ENCODE measurements around the gene MRGPRX4. TPM values are rescaled to one million over a fixed set of nuclear protein-coding genes. Genes with fewer than 3 reads are reported as not detected.
"Not testable (repeated sequence)": the region's sequence is repeated elsewhere in the genome, so short reads cannot be mapped to it uniquely, and the experiment has no call there.

Gene MRGPRX4
- total RNA-seq (not detected), polyA plus RNA-seq (not detected)
- long read RNA-seq, donor 1 = 0 reads
- long read RNA-seq, donor 2 = 0 reads
- long read RNA-seq, donor 3 = 0 reads
- long read RNA-seq, donor 4 = 0 reads

GRCh38 chr11:18172666-18173065 is at the start of gene MRGPRX4:
TSS of gene MRGPRX4 (plus strand) at chr11:18172837. CDS start at chr11:18173257, 420 bp downstream.
- H3K27me3 ChIP-seq (ENCODE audit: control insufficient read depth, insufficient read depth) = no peaks in the 10 kb centered on the region
- no peaks in the 10 kb centered on the region for H3K9me3 ChIP-seq (ENCODE audit: control insufficient read depth, low read length)
- intact Hi-C loops (cut with DNase I) = no loop called here
- no peak for DNase-seq
- no peak for ATAC-seq
- no peak within 1 kb of the TSS for H3K4me3 ChIP-seq (ENCODE audit: low read length)
- H3K27ac ChIP-seq (ENCODE audit: low read length) = no peak within 1 kb of the TSS
- no peaks in the 10 kb centered on the region for H3K4me1 ChIP-seq (ENCODE audit: control insufficient read depth, insufficient read depth, low read length)
- WGBS = 71% methylated on average over 3 of the region's 3 CpGs

DNA sequence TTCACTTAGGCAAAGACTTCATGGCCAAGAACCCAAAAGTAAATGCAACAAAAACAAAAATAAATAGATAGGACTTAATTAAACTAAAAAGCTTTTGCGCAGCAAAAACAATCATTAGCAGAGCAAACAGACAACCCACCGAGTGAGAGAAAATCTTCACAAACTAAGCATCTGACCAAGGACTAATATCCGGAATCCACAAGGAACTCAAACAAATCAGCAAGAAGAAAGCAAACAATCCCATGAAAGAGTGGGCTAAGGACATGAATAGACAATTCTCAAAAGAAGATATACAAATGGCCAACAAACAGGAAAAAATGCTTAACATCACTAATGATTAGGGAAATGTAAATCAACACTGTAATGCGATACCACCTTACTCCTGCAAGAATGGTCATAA is 41.5 kb upstream of the MRGPRX4 start:
- H3K27me3 ChIP-seq (ENCODE audit: control insufficient read depth, insufficient read depth); intact Hi-C loops (cut with DNase I); H3K27ac ChIP-seq (ENCODE audit: low read length); H3K9me3 ChIP-seq (ENCODE audit: control insufficient read depth, low read length); DNase-seq; H3K4me3 ChIP-seq (ENCODE audit: low read length); H3K4me1 ChIP-seq (ENCODE audit: control insufficient read depth, insufficient read depth, low read length); ATAC-seq: not testable (repeated sequence)
- 92% methylated on average over 4 of the region's 4 CpGs for WGBS

- Histone ChIP-seq H3K4me3 (ENCODE audit: low read length) (no peak within 1 kb of the TSS), H3K27ac (ENCODE audit: low read length) (no peak within 1 kb of the TSS), H3K9me3 (ENCODE audit: control insufficient read depth, low read length) (no peaks in the 10 kb centered on the region), H3K4me1 (ENCODE audit: control insufficient read depth, insufficient read depth, low read length) (no peaks in the 10 kb centered on the region), H3K27me3 (ENCODE audit: control insufficient read depth, insufficient read depth) (no peaks in the 10 kb centered on the region)
- DNase-seq (no peak), ATAC-seq (no peak)
- 50% methylated on average over 3 of the region's 3 CpGs for WGBS
- intact Hi-C loops (cut with DNase I) = no loop called here
Observed at GRCh38 chr11:18132341-18132740, 40.3 kb upstream of the MRGPRX4 start, which contains the start of gene MRGPRX3. TSS of gene MRGPRX3 (plus strand) at chr11:18132571. CDS start at chr11:18137203, 4,632 bp downstream.

- H3K27ac ChIP-seq (ENCODE audit: low read length) = no peak overlapping the region
- DNase-seq (no peak), ATAC-seq (no peak)
- WGBS = 41% methylated on average over 2 of the region's 2 CpGs
- H3K4me3 ChIP-seq (ENCODE audit: low read length) = no peak overlapping the region
- no peaks in the 10 kb centered on the region for H3K27me3 ChIP-seq (ENCODE audit: control insufficient read depth, insufficient read depth)
- intact Hi-C loops (cut with DNase I) = no loop called here
- no peaks in the 10 kb centered on the region for H3K4me1 ChIP-seq (ENCODE audit: control insufficient read depth, insufficient read depth, low read length)
- H3K9me3 ChIP-seq (ENCODE audit: control insufficient read depth, low read length) = no peaks in the 10 kb centered on the region
Observed at GRCh38 chr11:18135308-18135707, 37.3 kb upstream of the MRGPRX4 start.

GRCh38 chr11:18137186-18137800 is 35.3 kb upstream of the MRGPRX4 start:
- no peak for DNase-seq
- 95% methylated on average over 29 of the region's 29 CpGs for WGBS
- no peaks in the 10 kb centered on the region for H3K4me1 ChIP-seq (ENCODE audit: control insufficient read depth, insufficient read depth, low read length)
- no peak overlapping the region for H3K27ac ChIP-seq (ENCODE audit: low read length)
- H3K27me3 ChIP-seq (ENCODE audit: control insufficient read depth, insufficient read depth) = no peaks in the 10 kb centered on the region
- no peak for ATAC-seq
- intact Hi-C loops (cut with DNase I) = no loop called here
- H3K4me3 ChIP-seq (ENCODE audit: low read length) = no peak overlapping the region
- H3K9me3 ChIP-seq (ENCODE audit: control insufficient read depth, low read length) = peaks cover 1% of the 10 kb centered on the region

DNA sequence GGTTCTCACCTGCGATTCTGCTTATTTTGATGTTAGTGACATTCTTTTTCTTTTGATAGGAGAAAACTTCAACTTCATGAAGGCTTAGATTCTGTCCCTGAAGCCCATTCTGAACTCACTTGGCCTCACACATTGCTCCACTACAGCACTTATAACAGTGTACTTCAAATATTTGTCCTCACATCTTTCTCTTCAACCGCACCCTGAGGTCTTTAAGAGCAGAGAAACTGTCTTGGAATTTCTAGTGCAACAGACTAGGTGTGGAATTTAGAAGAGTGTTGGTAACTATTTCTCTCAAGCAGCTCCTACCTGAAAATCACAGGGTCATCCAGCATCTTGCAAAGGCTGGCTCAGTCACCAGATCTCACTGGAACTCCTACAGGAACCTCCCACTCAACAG is 32.5 kb upstream of the MRGPRX4 start:
- 93% methylated on average over 2 of the region's 2 CpGs for WGBS
- ATAC-seq (no peak), DNase-seq (no peak)
- Histone ChIP-seq H3K27ac (ENCODE audit: low read length) (no peak overlapping the region), H3K27me3 (ENCODE audit: control insufficient read depth, insufficient read depth) (no peaks in the 10 kb centered on the region), H3K9me3 (ENCODE audit: control insufficient read depth, low read length) (peaks cover 1% of the 10 kb centered on the region), H3K4me3 (ENCODE audit: low read length) (no peak overlapping the region), H3K4me1 (ENCODE audit: control insufficient read depth, insufficient read depth, low read length) (no peaks in the 10 kb centered on the region)
- intact Hi-C loops (cut with DNase I) = no loop called here

- intact Hi-C loops (cut with DNase I) = no loop called here
- Histone ChIP-seq H3K27me3 (ENCODE audit: control insufficient read depth, insufficient read depth) (no peaks in the 10 kb centered on the region), H3K4me3 (ENCODE audit: low read length) (no peak overlapping the region), H3K27ac (ENCODE audit: low read length) (no peak overlapping the region), H3K4me1 (ENCODE audit: control insufficient read depth, insufficient read depth, low read length) (no peaks in the 10 kb centered on the region), H3K9me3 (ENCODE audit: control insufficient read depth, low read length) (peaks cover 1% of the 10 kb centered on the region)
- no peak for DNase-seq
- WGBS = 71% methylated on average over 5 of the region's 5 CpGs
- no peak for ATAC-seq
Observed at GRCh38 chr11:18144243-18144642, 28.4 kb upstream of the MRGPRX4 start.

DNA sequence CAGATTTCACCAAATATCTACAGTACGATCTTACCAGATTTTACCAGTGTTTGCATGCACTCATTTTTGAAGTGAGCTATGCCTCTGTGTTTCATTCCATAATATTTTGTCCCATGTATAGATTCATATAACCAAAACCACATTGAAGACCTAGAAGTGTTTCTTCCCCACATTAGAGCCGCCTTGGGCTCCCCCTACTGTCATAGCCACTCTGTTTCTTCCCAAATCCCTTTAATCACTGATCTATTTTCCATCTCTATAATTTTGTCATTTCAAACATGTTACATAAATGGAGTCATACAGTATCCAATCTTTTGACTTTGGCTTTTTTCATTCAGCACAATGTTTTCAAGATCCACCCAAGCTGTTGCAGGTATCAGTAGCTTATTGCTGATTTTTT is 27.6 kb upstream of the MRGPRX4 start:
- Histone ChIP-seq H3K27me3 (ENCODE audit: control insufficient read depth, insufficient read depth) (no peaks in the 10 kb centered on the region), H3K4me3 (ENCODE audit: low read length) (no peak overlapping the region), H3K27ac (ENCODE audit: low read length) (no peak overlapping the region), H3K4me1 (ENCODE audit: control insufficient read depth, insufficient read depth, low read length) (no peaks in the 10 kb centered on the region), H3K9me3 (ENCODE audit: control insufficient read depth, low read length) (peaks cover 1% of the 10 kb centered on the region)
- no peak for DNase-seq
- intact Hi-C loops (cut with DNase I) = no loop called here
- 69% methylated on average over 2 of the region's 2 CpGs for WGBS
- ATAC-seq = no peak

DNA sequence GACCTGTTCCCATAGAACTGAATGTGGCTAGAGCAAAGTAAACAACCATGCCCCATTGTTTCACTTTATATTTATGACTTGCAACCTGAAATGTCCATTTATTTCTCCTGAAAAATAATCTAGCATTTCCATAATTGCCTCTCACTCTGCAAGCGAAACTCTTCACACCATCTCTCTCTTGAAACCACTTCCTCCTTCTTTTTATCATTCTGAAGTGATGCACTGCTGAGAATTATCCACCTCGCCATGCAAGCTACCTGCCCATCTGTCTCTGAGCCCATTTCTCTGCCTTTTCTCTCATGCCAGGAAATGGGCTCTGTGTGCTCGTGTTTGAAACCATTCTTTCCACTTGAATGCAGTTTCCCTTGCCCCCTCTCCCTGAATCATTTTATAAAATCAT is 26.8 kb upstream of the MRGPRX4 start:
- H3K27me3 ChIP-seq (ENCODE audit: control insufficient read depth, insufficient read depth) = no peaks in the 10 kb centered on the region
- no peaks in the 10 kb centered on the region for H3K9me3 ChIP-seq (ENCODE audit: control insufficient read depth, low read length)
- WGBS = 58% methylated on average over 3 of the region's 3 CpGs
- intact Hi-C loops (cut with DNase I) = no loop called here
- H3K27ac ChIP-seq (ENCODE audit: low read length) = no peak overlapping the region
- ATAC-seq (no peak), DNase-seq (no peak)
- no peaks in the 10 kb centered on the region for H3K4me1 ChIP-seq (ENCODE audit: control insufficient read depth, insufficient read depth, low read length)
- no peak overlapping the region for H3K4me3 ChIP-seq (ENCODE audit: low read length)

DNA sequence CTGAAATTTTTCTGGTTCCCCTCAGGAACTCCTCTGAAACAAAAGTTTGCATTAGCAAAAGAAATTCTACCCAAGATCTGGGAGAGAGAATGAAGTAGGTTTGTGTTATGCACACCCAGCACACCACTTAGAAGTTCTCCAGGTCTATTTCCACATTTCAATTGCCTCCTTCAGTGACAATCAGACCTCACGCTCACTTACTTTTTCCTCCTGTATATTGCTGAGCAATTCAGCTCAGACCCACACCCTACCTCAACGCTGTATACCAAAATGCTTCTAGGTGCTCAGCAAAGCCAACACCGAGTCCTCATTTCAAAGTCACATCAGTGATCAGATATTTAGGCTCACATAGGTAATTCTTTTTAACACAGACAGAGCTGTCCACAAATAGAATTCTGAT is 21.1 kb upstream of the MRGPRX4 start:
- WGBS = 79% methylated on average over 3 of the region's 3 CpGs
- Histone ChIP-seq H3K27me3 (ENCODE audit: control insufficient read depth, insufficient read depth) (no peaks in the 10 kb centered on the region), H3K9me3 (ENCODE audit: control insufficient read depth, low read length) (no peaks in the 10 kb centered on the region), H3K27ac (ENCODE audit: low read length) (no peak overlapping the region), H3K4me1 (ENCODE audit: control insufficient read depth, insufficient read depth, low read length) (no peaks in the 10 kb centered on the region), H3K4me3 (ENCODE audit: low read length) (no peak overlapping the region)
- ATAC-seq = no peak
- DNase-seq = no peak
- intact Hi-C loops (cut with DNase I) = no loop called here

DNA sequence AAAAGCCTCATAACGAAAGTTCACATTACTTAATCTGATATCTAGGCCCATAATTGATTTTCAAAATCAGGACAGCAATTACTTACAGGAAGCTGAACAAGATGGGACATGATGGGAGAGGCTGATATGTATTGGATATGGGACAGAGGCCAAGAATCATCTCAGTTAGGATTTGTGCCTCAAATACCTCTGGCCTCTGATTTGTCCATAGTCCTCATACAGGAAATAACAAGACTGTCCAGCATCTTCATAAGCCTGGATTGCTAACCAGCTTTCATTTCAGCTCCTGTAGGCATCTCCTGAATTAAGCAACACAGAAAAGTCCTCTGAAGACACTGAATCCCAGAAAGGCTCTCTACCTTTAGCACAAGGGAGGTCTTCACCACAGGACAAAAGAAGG is 4.3 kb upstream of the MRGPRX4 start:
- Histone ChIP-seq H3K4me1 (ENCODE audit: control insufficient read depth, insufficient read depth, low read length) (no peaks in the 10 kb centered on the region), H3K27ac (ENCODE audit: low read length) (no peak overlapping the region), H3K4me3 (ENCODE audit: low read length) (no peak overlapping the region), H3K9me3 (ENCODE audit: control insufficient read depth, low read length) (no peaks in the 10 kb centered on the region), H3K27me3 (ENCODE audit: control insufficient read depth, insufficient read depth) (no peaks in the 10 kb centered on the region)
- DNase-seq (no peak), ATAC-seq (no peak)
- 48% methylated on average over 1 of the region's 1 CpG for WGBS
- intact Hi-C loops (cut with DNase I) = no loop called here
